G401.6 (cell line): ENCODE results near the gene TMEM242.
"Not testable (repeated sequence)": the region's sequence is repeated elsewhere in the genome, so short reads cannot be mapped to it uniquely, and the experiment has no call there.

Experiments used
- FAIRE-seq: peaks from 2 replicates; lab custom pipeline; 2012; peaks lifted over from hg19 to GRCh38; lab: Jason Lieb, UNC

TMEM242 gene

DNA sequence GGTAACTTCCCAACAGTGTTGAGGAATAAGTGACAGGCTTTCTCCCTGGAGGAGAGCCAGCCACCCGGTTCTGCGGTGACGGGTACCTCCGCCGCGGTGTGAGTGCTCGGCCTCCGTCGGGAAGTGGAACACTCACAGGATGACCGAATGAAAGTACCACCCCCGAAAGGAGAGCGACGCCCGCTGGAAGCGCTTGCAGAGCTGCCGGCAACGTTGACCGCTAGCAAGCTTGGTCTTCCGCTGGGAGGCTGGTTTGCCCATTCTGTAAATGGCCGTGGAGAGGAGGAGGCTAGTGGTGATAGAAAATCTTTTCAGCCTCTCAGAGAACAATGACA lies 614 bp upstream of the TMEM242 start:
- no peak for FAIRE-seq

DNA sequence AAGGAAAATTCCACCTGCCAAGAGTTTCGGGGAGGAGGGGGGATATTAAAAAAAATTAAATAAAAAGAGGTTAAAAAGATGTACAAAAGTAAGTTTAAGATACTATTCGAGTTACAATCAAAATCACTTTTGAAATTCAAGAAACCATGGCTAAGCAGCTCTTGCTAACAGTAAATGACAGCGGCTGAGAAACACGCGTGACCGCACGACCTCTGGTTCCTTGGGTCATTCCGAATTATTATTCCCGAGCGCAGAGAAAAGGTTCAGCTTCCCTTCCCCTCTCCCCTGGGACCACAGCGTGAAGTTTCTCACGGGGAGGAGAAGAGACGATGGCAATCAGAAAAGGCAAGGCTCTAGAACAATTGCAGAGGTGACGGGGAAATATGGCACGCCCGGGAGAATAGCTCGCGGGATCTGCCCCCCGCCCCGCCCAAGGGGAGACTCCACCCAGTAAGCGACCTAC lies 496 bp downstream of the TMEM242 start:
- no peak for FAIRE-seq

- no peak for FAIRE-seq
These were observed 6.2 kb downstream of the TMEM242 start for GRCh38 chr6:157316871-157317814.

DNA sequence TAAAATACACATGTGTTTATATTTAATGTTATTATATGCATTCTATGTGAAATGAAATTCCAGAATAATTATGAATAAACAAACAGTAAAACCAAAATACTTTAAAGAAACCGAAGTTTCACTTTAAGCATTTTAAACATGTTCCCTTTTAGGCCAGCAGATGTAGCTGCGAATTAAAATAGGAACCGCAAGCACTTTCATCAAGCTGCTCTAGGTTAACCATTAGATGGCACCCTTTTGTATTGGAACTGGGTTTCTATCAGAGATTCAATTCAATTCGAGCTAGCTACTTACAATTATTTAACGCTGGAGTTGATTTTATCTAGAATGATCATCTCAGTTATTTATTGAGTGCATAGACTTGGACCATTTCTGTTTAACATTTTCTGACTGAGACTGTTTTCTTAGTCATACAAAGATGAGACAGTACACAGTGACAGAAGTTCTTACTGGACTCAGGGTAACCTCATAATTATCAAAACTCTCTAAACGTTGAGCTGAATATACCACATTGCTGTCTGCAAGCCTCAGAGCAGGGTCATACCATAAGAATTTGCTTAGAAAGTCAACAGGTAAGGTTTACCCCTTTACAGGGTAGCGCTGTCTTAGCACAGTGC lies 8.5 kb downstream of the TMEM242 start:
- FAIRE-seq, result no peak

DNA sequence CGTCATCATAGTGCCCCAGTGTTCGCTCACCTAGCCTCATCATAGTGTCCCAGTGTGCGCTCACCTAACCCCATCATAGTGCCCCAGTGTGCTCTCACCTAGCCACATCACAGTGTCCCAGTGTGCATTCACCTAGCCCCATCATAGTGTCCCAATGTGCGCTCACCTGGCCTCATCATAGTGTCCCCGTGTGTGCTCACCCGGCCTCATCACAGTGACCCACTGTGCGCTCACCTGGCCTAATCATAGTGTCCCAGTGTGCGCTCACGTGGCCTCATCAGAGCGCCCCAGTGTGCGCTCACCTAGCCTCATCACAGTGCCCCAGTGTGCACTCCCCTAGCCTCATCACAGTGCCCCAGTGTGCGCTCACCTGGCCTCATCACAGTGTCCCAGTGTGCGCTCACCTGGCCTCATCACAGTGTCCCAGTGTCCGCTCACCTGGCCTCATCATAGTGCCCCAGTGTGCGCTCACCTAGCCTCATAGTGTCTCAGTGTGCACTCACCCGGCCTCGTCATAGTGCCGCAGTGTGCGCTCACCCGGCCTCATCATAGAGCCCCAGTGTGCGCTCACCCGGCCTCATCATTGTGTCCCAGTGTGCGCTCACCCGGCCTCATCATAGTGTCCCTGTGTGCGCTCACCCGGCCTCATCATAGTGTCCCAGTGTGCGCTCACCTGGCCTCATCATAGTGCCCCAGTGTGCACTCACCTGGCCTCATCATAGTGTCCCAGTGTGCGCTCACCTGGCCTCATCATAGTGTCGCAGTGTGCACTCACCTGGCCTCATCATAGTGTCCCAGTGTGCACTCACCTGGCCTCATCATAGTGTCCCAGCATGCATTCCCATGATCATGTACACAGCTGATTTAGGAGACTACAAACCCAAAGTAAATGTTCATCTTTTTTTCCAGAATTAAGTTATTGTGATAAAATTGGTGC lies 9.5 kb downstream of the TMEM242 start:
- no peak for FAIRE-seq

DNA sequence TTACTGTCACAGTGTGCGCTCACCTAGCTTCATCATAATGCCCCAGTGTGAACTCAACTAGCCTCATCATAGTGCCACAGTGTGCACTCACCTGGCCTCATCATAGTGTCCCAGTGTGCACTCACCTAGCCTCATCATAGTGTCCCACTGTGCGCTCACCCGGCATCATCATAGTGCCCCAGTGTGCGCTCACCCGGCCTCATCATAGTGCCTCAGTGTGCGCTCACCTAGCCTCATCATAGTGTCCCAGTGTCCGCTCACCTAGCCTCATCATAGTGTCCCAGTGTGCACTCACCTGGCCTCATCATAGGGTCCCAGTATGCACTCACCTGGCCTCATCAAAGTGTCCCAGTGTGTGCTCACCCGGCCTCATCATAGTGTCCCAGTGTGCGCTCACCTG lies 10.6 kb downstream of the TMEM242 start:
- no peak for FAIRE-seq

- not testable (repeated sequence) for FAIRE-seq
These were observed 12.6 kb downstream of the TMEM242 start for GRCh38 chr6:157310693-157311092.

DNA sequence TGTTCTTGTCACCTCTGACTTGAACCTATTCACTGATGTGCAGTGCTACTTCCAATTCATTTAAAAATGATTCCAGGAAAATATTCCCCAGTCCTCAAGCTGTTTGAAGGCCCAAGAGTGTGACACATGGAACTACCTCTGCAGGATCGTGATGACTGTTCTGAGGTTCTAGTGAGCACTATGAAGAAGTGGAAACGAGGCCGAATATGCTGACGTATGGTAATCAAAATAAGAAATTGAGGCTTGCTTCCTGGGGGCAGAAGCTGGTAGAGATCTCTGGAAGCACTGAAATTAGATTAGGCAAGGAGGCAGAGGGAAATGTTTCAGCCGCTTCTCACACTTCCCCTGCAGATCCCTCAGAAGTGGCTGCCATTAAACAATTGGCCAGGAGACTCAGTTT lies 15.7 kb downstream of the TMEM242 start:
- no peak for FAIRE-seq

GRCh38 chr6:157305670-157306653 lies 17.4 kb downstream of the TMEM242 start:
- no peak for FAIRE-seq

- FAIRE-seq, result no peak
These were observed 18.2 kb downstream of the TMEM242 start for GRCh38 chr6:157304899-157305663.

DNA sequence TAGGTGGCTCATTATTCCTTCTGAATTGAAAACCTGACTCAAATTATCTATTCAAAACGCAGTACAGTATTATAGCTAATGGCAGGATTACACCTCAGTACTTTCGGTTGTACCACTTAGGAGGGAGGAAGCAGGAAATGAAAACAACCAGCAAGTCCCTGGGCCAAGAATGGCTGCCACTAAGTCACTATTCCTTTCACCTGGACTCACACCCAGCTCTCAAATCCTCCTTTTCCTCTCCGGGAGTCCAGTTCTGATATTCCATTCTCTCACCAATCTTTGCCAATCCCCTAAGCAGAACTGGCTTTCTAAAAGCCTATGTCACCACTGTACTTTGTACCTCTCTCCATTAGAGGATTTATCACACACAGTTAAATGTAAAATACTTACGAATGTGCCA lies 20.6 kb downstream of the TMEM242 start:
- no peak for FAIRE-seq

GRCh38 chr6:157300436-157300835 lies 22.9 kb downstream of the TMEM242 start:
- FAIRE-seq, result no peak

DNA sequence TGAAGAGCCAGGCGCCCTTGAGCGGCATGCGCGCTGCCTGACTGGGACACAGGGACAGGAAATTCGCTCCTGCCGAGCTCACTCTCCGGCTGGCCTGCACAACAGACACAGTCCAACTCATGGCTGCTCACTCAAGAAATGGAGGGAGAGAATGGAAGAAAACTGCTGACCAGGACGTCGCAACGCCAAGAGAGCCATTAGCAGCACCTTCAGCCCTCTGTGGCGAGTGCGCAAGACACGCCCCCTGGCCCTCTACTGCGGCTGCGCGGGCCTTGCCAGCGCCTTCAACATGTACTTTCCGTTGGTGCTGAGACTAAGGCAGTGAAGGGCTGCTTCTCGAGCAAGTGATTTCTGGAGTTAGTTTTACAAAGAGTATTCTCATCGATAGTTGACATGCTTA lies 23.3 kb downstream of the TMEM242 start:
- no peak for FAIRE-seq

GRCh38 chr6:157298216-157298724 lies 25.0 kb downstream of the TMEM242 start:
- FAIRE-seq, result no peak

GRCh38 chr6:157294654-157295053 lies 28.7 kb downstream of the TMEM242 start:
- FAIRE-seq, result no peak

DNA sequence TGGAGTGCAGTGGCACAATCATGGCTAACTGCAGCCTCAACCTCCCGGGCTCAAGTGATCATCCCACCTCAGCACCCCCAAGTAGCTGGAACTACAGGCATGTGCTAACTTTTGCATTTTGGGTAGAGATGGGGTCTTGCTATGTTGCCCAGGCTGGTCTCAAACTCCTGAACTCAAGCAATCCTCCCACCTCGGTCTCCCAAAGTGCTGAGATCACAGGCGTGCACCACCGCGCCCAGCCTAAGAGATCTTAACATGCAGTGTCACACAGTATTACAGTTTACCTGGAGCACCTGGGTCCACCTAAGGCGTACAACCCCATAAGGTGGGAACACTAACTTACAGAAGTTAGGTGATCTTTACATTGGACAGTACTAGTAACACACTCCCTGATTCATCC lies 29.5 kb downstream of the TMEM242 start:
- FAIRE-seq, result no peak

DNA sequence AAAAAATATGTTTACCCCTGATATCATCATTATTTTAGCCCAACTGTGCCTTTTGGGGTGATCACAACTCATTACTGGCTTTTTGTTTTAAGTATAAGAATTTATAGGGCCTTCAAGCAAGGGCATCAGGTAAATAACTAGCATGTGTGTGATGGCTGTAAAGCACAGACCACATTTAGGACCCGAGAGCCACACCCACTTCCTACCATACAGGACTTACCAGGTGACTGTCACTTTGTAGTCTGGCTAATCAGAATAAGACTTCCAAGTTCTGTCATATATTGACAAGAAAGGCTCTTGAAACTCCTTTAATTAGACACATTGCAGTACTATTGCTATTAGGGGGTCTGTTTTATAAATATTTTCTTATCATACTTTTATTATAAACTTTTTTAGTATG lies 31.1 kb downstream of the TMEM242 start:
- FAIRE-seq, result no peak

DNA sequence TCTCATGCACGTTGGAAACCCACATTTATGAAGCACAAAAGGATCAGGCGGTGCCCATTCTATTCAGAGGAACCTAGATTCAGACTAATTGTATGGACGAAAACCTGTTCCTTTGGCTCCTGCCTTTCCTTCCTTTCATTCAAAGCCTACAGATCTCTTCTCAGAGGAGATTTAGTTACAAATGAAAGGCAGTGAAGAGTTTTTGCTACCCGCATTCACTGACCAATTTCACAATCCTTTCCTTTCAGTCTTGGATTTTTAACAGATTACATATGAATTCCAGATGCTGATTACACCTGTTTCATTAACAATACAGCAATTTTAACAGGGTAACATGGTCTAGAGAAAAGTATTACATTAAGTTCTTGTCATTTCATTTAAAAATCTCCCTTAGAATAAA lies 32.0 kb downstream of the TMEM242 start:
- no peak for FAIRE-seq

DNA sequence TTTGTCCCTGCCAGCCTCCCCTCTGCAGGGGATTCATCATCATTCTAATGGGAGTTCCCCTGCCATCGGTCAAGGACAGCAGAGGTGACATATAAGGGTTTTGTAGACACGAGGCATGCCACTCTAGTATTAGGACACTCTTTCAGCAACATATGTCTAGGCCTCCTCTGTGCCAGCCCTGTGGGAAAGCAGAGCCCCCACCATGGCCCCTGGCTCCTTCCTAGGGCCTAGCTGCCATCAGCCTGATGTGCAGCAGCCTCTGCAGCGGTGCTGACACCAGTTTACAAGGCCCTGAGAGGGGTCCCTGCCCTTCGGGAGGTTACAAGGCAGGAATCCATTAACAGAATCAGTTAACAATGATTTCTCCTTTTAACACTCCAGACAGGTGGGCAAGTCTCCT lies 32.5 kb downstream of the TMEM242 start:
- FAIRE-seq, result no peak

DNA sequence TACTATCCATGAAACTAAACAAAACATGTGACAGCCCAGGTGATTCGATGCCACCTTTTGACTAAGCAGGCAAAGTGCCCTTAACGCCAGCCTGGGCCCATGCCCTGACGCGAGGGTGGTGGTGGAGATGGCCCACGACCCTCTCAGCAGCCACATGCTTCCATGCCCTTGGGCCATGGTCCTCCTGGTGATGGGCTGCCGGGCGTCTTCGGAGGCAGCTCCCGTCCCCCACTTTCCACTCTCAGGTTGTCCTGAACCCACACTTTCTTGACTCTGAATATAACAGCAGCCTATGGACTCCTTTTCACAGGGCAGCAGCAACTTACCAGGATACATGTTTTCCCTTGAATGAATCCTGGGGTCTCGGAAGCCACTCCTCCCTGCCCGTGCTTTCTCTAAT lies 33.6 kb downstream of the TMEM242 start:
- FAIRE-seq, result no peak
